ENCODE data around the gene ARNT2. TPM values are rescaled to one million over a fixed set of nuclear protein-coding genes. Genes with fewer than 3 reads are reported as not detected.

ARNT2 gene
- total RNA-seq, 1 donor from 2014 or later, result 35.7 TPM

GRCh38 chr15:80550219-80550907 lies 146.2 kb downstream of the ARNT2 start:
- Mint-ChIP-seq H3K27me3 (ENCODE audit: unreplicated experiment) (no peaks in the 10 kb centered on the region), H3K9me3 (ENCODE audit: unreplicated experiment) (no peaks in the 10 kb centered on the region), H3K27ac (ENCODE audit: unreplicated experiment) (no peak overlapping the region), H3K4me1 (ENCODE audit: low read depth, unreplicated experiment) (no peaks in the 10 kb centered on the region), H3K36me3 (ENCODE audit: unreplicated experiment) (peaks cover 5% of the 10 kb centered on the region), H3K4me3 (ENCODE audit: unreplicated experiment) (no peak overlapping the region)
- TF ChIP-seq, protein P1, sequence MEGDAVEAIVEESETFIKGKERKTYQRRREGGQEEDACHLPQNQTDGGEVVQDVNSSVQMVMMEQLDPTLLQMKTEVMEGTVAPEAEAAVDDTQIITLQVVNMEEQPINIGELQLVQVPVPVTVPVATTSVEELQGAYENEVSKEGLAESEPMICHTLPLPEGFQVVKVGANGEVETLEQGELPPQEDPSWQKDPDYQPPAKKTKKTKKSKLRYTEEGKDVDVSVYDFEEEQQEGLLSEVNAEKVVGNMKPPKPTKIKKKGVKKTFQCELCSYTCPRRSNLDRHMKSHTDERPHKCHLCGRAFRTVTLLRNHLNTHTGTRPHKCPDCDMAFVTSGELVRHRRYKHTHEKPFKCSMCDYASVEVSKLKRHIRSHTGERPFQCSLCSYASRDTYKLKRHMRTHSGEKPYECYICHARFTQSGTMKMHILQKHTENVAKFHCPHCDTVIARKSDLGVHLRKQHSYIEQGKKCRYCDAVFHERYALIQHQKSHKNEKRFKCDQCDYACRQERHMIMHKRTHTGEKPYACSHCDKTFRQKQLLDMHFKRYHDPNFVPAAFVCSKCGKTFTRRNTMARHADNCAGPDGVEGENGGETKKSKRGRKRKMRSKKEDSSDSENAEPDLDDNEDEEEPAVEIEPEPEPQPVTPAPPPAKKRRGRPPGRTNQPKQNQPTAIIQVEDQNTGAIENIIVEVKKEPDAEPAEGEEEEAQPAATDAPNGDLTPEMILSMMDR (IDR thresholded peaks at IDR 0.05; ENCODE audit: partially characterized antibody, unreplicated experiment), result no peak
- DNase-seq, result no peak

DNA sequence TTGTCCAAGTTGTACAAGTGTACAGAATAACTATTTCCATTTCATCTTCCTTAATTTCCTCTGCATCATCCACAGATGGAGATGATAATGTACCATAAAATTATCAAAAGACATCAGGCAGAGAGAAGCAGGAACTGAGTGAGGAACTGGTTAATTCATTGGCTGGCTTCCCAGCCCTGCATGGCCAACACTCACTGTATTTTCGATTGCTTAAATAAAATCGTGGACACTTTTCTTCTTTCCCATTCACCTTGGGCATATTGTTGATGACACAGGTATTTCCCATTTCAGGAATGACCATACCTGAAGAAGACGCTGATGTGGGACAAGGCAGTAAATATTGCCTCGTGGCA lies 146.7 kb downstream of the ARNT2 start:
- H3K9me3 Mint-ChIP-seq (ENCODE audit: unreplicated experiment), result no peaks in the 10 kb centered on the region
- TF ChIP-seq, protein P1 (IDR thresholded peaks at IDR 0.05; ENCODE audit: partially characterized antibody, unreplicated experiment), result no peak
- H3K27me3 Mint-ChIP-seq (ENCODE audit: unreplicated experiment), result no peaks in the 10 kb centered on the region
- DNase-seq, result no peak
- H3K27ac Mint-ChIP-seq (ENCODE audit: unreplicated experiment), result no peak overlapping the region
- H3K36me3 Mint-ChIP-seq (ENCODE audit: unreplicated experiment), result peaks cover 6% of the 10 kb centered on the region
- no peaks in the 10 kb centered on the region for H3K4me1 Mint-ChIP-seq (ENCODE audit: low read depth, unreplicated experiment)
- no peak overlapping the region for H3K4me3 Mint-ChIP-seq (ENCODE audit: unreplicated experiment)

GRCh38 chr15:80551348-80551747 lies 147.2 kb downstream of the ARNT2 start:
- Mint-ChIP-seq H3K27ac (ENCODE audit: unreplicated experiment) (no peak overlapping the region), H3K4me3 (ENCODE audit: unreplicated experiment) (no peak overlapping the region), H3K36me3 (ENCODE audit: unreplicated experiment) (peaks cover 6% of the 10 kb centered on the region), H3K9me3 (ENCODE audit: unreplicated experiment) (no peaks in the 10 kb centered on the region), H3K27me3 (ENCODE audit: unreplicated experiment) (no peaks in the 10 kb centered on the region), H3K4me1 (ENCODE audit: low read depth, unreplicated experiment) (no peaks in the 10 kb centered on the region)
- TF ChIP-seq, protein P1 (IDR thresholded peaks at IDR 0.05; ENCODE audit: partially characterized antibody, unreplicated experiment), result no peak
- no peak for DNase-seq

GRCh38 chr15:80554560-80554959 lies 150.4 kb downstream of the ARNT2 start:
- TF ChIP-seq, protein P1 (IDR thresholded peaks at IDR 0.05; ENCODE audit: partially characterized antibody, unreplicated experiment), result no peak
- no peak for DNase-seq
- no peaks in the 10 kb centered on the region for H3K4me1 Mint-ChIP-seq (ENCODE audit: low read depth, unreplicated experiment)
- H3K27me3 Mint-ChIP-seq (ENCODE audit: unreplicated experiment), result no peaks in the 10 kb centered on the region
- H3K27ac Mint-ChIP-seq (ENCODE audit: unreplicated experiment), result no peak overlapping the region
- peaks cover 2% of the 10 kb centered on the region for H3K9me3 Mint-ChIP-seq (ENCODE audit: unreplicated experiment)
- H3K36me3 Mint-ChIP-seq (ENCODE audit: unreplicated experiment), result peaks cover 18% of the 10 kb centered on the region
- H3K4me3 Mint-ChIP-seq (ENCODE audit: unreplicated experiment), result no peak overlapping the region

GRCh38 chr15:80556694-80557367 lies 152.6 kb downstream of the ARNT2 start:
- Mint-ChIP-seq H3K4me3 (ENCODE audit: unreplicated experiment) (no peak overlapping the region), H3K36me3 (ENCODE audit: unreplicated experiment) (peaks cover 23% of the 10 kb centered on the region), H3K4me1 (ENCODE audit: low read depth, unreplicated experiment) (no peaks in the 10 kb centered on the region), H3K27me3 (ENCODE audit: unreplicated experiment) (no peaks in the 10 kb centered on the region), H3K9me3 (ENCODE audit: unreplicated experiment) (peaks cover 2% of the 10 kb centered on the region), H3K27ac (ENCODE audit: unreplicated experiment) (no peak overlapping the region)
- TF ChIP-seq, protein P1 (IDR thresholded peaks at IDR 0.05; ENCODE audit: partially characterized antibody, unreplicated experiment), result no peak
- DNase-seq, result no peak
